Measurements from ENCODE around the gene MTOR.

- TF ChIP-seq CTCF (IDR thresholded peaks at IDR 0.05; ENCODE audit: insufficient read depth, low read depth, low read length) (no peak), EZH2 (IDR thresholded peaks at IDR 0.05; ENCODE audit: insufficient read depth, low read length) (no peak)
Measured at GRCh38 chr1:11156963-11157362, 105.4 kb downstream of the MTOR start.
